ENCODE data around the gene FUT3. TPM values are rescaled to one million over a fixed set of nuclear protein-coding genes. Genes with fewer than 3 reads are reported as not detected.

Gene FUT3
- total RNA-seq, 1 donor from 2014 or later, result 11.3 TPM

DNA sequence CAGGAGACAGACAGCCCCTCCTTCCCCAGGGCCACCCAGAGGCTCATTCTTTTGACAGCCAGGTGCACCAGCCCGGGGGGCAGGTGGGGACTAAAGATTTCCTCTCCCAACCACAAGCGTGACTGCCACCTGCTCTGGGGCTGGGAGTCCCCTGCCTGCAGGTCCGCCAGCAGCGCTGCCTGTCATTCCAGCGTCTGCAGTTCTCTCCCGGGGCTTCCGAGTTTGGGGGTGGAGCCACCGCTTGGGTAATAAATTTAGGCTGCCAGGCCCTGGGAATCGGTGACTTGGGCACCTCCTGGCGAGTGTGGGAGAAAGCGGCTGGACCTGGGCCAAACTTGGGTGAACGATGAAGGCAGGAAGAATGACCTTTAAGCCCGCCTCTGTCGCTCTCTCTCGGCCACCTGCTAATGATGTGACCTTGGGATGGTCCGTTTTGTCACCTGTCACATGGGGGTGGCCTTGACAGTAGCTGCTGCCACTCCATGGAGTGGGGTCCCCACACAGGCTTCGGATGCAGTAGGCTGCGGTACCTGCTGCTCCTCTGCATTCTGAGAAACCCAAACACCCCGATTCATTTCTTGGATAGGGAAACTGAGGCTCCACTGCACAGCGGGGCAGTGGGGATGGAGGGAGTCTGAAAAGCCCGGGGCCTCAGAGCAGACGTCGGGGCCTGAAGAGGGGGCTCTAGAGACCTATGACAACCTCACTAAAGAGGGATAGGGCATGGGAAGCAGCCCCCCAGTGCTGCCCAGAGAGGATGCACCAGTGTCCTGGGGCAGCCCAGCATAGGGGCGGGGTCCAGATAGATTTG, 24.5 kb downstream of the FUT3 start:
- DNase-seq, result peak; percentile 80
- Histone ChIP-seq H3K4me1 (peaks cover 14% of the 10 kb centered on the region), H3K9me3 (no peaks in the 10 kb centered on the region), H3K36me3 (no peaks in the 10 kb centered on the region), H3K4me3 (peak overlapping the region; percentile 62), H3K27ac (peak overlapping the region; percentile 81), H3K27me3 (ENCODE audit: low read depth) (peaks cover 18% of the 10 kb centered on the region)
- TF ChIP-seq, protein P1, sequence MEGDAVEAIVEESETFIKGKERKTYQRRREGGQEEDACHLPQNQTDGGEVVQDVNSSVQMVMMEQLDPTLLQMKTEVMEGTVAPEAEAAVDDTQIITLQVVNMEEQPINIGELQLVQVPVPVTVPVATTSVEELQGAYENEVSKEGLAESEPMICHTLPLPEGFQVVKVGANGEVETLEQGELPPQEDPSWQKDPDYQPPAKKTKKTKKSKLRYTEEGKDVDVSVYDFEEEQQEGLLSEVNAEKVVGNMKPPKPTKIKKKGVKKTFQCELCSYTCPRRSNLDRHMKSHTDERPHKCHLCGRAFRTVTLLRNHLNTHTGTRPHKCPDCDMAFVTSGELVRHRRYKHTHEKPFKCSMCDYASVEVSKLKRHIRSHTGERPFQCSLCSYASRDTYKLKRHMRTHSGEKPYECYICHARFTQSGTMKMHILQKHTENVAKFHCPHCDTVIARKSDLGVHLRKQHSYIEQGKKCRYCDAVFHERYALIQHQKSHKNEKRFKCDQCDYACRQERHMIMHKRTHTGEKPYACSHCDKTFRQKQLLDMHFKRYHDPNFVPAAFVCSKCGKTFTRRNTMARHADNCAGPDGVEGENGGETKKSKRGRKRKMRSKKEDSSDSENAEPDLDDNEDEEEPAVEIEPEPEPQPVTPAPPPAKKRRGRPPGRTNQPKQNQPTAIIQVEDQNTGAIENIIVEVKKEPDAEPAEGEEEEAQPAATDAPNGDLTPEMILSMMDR (IDR thresholded peaks at IDR 0.05), result no peak
- peak in 1 of 2 donors; percentile 25 for ATAC-seq
- intact Hi-C loops (cut with DNase I), result no loop called here

DNA sequence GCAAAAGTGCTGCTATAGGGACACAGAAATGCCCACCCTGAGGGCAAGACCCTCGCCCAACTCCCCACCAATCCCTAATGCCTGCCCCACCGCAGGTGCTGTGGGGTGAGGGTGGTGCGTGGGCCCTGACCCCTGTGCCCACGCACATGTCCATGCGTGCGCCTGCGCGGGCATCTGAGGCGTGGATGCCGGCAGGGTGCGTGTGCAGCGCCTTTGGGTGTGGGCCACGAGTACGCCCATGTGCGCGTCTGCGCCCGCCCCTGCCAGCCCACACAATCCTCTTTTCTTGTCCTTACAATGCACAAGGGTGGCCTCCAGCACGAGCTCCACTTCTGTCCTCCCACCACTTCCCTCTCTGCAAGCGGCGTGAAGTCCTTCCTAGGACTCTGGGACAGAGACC, 26.1 kb downstream of the FUT3 start:
- DNase-seq, result no peak

DNA sequence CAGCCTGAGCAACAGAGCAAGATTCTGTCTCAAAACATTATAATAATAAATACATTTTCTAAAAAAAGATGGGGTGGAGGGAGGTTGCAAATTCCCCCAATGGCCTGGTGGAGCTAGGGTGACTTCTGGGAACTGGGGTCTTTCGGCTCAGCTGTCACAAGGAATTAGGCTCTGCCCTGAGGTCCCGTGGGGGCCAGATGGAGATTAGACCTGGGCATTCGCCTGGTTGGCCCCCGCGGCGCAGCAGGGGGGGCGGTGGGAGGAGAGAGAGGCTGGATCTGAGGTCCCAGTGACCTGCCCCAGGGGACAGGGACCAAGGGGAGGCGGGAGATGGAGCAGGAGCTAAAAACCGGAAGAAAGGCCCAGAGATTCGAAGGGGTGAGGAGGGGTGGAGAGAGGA, 26.5 kb downstream of the FUT3 start:
- intact Hi-C loops (cut with DNase I), result no loop called here
- Histone ChIP-seq H3K9me3 (no peaks in the 10 kb centered on the region), H3K36me3 (no peaks in the 10 kb centered on the region), H3K27ac (no peak overlapping the region), H3K27me3 (ENCODE audit: low read depth) (peaks cover 16% of the 10 kb centered on the region), H3K4me1 (peaks cover 14% of the 10 kb centered on the region), H3K4me3 (no peak overlapping the region)
- no peak for ATAC-seq
- no peak for DNase-seq
- TF ChIP-seq, protein P1 (IDR thresholded peaks at IDR 0.05), result no peak

More for the DNA sequence above, 26.1 kb downstream of the FUT3 start:
- H3K27me3 ChIP-seq (ENCODE audit: low read depth), result peaks cover 18% of the 10 kb centered on the region
- intact Hi-C loops (cut with DNase I), result no loop called here
- TF ChIP-seq, protein P1 (IDR thresholded peaks at IDR 0.05), result no peak
- no peak overlapping the region for H3K27ac ChIP-seq
- no peaks in the 10 kb centered on the region for H3K36me3 ChIP-seq
- H3K4me3 ChIP-seq, result no peak overlapping the region
- H3K4me1 ChIP-seq, result peaks cover 14% of the 10 kb centered on the region
- no peaks in the 10 kb centered on the region for H3K9me3 ChIP-seq
- no peak for ATAC-seq

GRCh38 chr19:5823579-5824281, 27.5 kb downstream of the FUT3 start:
- H3K27me3 ChIP-seq (ENCODE audit: low read depth), result peaks cover 8% of the 10 kb centered on the region
- H3K36me3 ChIP-seq, result no peaks in the 10 kb centered on the region
- intact Hi-C loops (cut with DNase I), result no loop called here
- H3K9me3 ChIP-seq, result no peaks in the 10 kb centered on the region
- no peak for DNase-seq
- no peak for ATAC-seq
- H3K4me1 ChIP-seq, result peaks cover 6% of the 10 kb centered on the region
- TF ChIP-seq, protein P1 (IDR thresholded peaks at IDR 0.05), result no peak
- H3K4me3 ChIP-seq, result no peak overlapping the region
- no peak overlapping the region for H3K27ac ChIP-seq

GRCh38 chr19:5822181-5822844, 28.9 kb downstream of the FUT3 start:
- H3K4me3 ChIP-seq, result no peak overlapping the region
- no peaks in the 10 kb centered on the region for H3K9me3 ChIP-seq
- intact Hi-C loops (cut with DNase I), result no loop called here
- H3K27ac ChIP-seq, result no peak overlapping the region
- TF ChIP-seq, protein P1 (IDR thresholded peaks at IDR 0.05), result no peak
- no peaks in the 10 kb centered on the region for H3K4me1 ChIP-seq
- H3K36me3 ChIP-seq, result no peaks in the 10 kb centered on the region
- DNase-seq (no peak), ATAC-seq (no peak)
- no peaks in the 10 kb centered on the region for H3K27me3 ChIP-seq (ENCODE audit: low read depth)

Data from lower lobe of right lung (tissue), 2 donors.